Prostate gland (tissue), 2 donors: Measurements from ENCODE around the gene FKBP7. TPM values are rescaled to one million over a fixed set of nuclear protein-coding genes. Genes with fewer than 3 reads are reported as not detected.
"Not testable (repeated sequence)": the region's sequence is repeated elsewhere in the genome, so short reads cannot be mapped to it uniquely, and the experiment has no call there.

Experiments
- DNase-seq: peaks from one replicate; pipeline ENCODE4 v3.0.0-alpha.2; 2019; ENCODE audit warnings: low spot score
- H3K27ac ChIP-seq, 2 donors: fragments of 200-600 bp; sonication (generic); 2 replicates each; pipeline ENCODE4 v1.5.1; 2017 to 2019
- H3K27me3 ChIP-seq: fragments of 200-600 bp; sonication (generic); replicated peaks from 2 replicates; pipeline ENCODE4 v1.5.1; 2019; ENCODE audit not compliant: insufficient read depth
- H3K36me3 ChIP-seq, 2 donors: fragments of 200-600 bp; sonication (generic); 1 replicate in 1 of 2; 2 replicates in 1 of 2; pipeline versions ENCODE4 v1.5.1 to v1.8.1; 2017 to 2019
- H3K4me1 ChIP-seq: fragments of 200-600 bp; sonication (generic); replicated peaks from 2 replicates; pipeline ENCODE4 v1.5.1; 2019
- H3K4me3 ChIP-seq, 2 donors: fragments of 200-600 bp; sonication (generic); 2 replicates each; pipeline ENCODE4 v1.5.1; 2017 to 2019
- H3K9me3 ChIP-seq: fragments of 200-600 bp; sonication (generic); 2 replicates; pipeline ENCODE4 v1.5.1; 2017
- CTCF ChIP-seq, 4 experiments: fragments of 200-600 bp in 2 of 4; fragments of 450-650 bp in 2 of 4; sonication (generic) in 2 of 4; IDR thresholded peaks; 1 replicate in 3 of 4; 2 replicates in 1 of 4; pipeline ENCODE4 v1.5.1; 2016 to 2019; ENCODE audit warnings: antibody characterized with exemption in 4 of 4, mild to moderate bottlenecking in 2 of 4, moderate library complexity in 2 of 4
- POLR2A ChIP-seq: fragments of 450-650 bp; IDR thresholded peaks from one replicate; pipeline ENCODE4 v1.6.1; 2016; ENCODE audit warnings: antibody characterized with exemption, mild to moderate bottlenecking
- POLR2AphosphoS5 ChIP-seq: sonication (generic); formaldehyde crosslinking; IDR thresholded peaks from one replicate; pipeline ENCODE4 v1.6.1; 2017; ENCODE audit warnings: antibody characterized with exemption
- WGBS: methylation state at CpG from one replicate; pipeline ENCODE4 v1.1.5; 2018; 5-methylcytosine and 5-hydroxymethylcytosine counted together
- intact Hi-C: fragments of 100-400 bp; cut with DNase I; formaldehyde crosslinking; loops from one replicate; pipeline ENCODE4 v1.14.2; 2022
- total RNA-seq, 2 donors: library from RNA; depleted of rRNA; stranded (reverse); fragments of >200 nt; gene quantifications; one replicate each; pipeline ENCODE4 v1.1.0, GENCODE V29; 2016

Gene FKBP7
- total RNA-seq, 2 donors from 2014 or later, result 6.0 to 12.5 TPM

GRCh38 chr2:178473373-178473772, 5.0 kb downstream of the FKBP7 start:
- Histone ChIP-seq H3K27me3 (no peaks in the 10 kb centered on the region), H3K4me3 (no peak overlapping the region), H3K27ac (no peak overlapping the region), H3K36me3 (no peaks in the 10 kb centered on the region), H3K9me3 (no peaks in the 10 kb centered on the region), H3K4me1 (no peaks in the 10 kb centered on the region)
- WGBS, result 94% methylated on average over 2 of the region's 2 CpGs
- TF ChIP-seq CTCF (IDR thresholded peaks at IDR 0.05), result no peak
- no peak for TF ChIP-seq POLR2AphosphoS5
- no peak for TF ChIP-seq POLR2A
- DNase-seq, result no peak
- intact Hi-C loops, result loop anchor here (2.0 kb wide), 1 partner anchor 21 kb away; no protein-coding TSS in a partner anchor

GRCh38 chr2:178471313-178471712, 7.1 kb downstream of the FKBP7 start:
- H3K36me3 ChIP-seq, DNase-seq, H3K9me3 ChIP-seq, intact Hi-C loops, H3K27me3 ChIP-seq, H3K4me3 ChIP-seq, H3K27ac ChIP-seq, H3K4me1 ChIP-seq: not testable (repeated sequence)
- 99% methylated on average over 5 of the region's 5 CpGs for WGBS

- Histone ChIP-seq H3K9me3 (no peaks in the 10 kb centered on the region), H3K36me3 (no peaks in the 10 kb centered on the region), H3K27ac (no peak overlapping the region), H3K27me3 (no peaks in the 10 kb centered on the region), H3K4me1 (no peaks in the 10 kb centered on the region), H3K4me3 (no peak overlapping the region)
- WGBS, result 85% methylated on average over 7 of the region's 7 CpGs
- intact Hi-C loops, result no loop called here
- DNase-seq, result no peak
- TF ChIP-seq POLR2AphosphoS5 (no peak), CTCF (IDR thresholded peaks at IDR 0.05) (no peak), POLR2A (no peak)
Observed at GRCh38 chr2:178469219-178469849, 9.1 kb downstream of the FKBP7 start.

DNA sequence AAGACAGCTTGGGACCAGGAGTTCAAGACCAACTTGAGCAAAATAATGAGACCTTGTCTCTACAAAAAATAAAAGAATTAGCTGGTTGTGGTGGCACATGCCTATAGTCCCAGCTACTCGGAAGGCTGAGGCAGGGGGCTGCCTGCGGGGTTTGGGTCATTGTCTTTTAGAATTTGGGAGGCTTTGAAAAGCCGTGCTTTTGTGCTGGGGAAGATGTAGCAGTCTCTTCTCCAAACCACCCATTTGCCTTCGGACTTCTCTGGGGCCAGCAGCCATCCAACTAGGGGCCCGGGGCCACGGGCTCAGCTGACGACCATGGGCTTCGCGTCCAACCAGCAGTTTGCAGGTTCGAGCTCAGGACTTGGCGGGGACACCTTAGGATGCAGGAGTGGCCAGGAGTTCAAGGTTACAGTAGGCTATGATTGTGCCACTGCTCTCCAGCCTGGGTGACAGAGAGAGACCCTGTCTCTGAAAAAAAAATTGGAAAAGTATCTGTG, 21.0 kb downstream of the FKBP7 start:
- no peaks in the 10 kb centered on the region for H3K36me3 ChIP-seq
- no peak for DNase-seq
- intact Hi-C loops, result no loop called here
- no peak for TF ChIP-seq CTCF (IDR thresholded peaks at IDR 0.05)
- TF ChIP-seq POLR2A, result no peak
- TF ChIP-seq POLR2AphosphoS5, result no peak
- whole genome bisulfite sequencing, result 90% methylated on average over 11 of the region's 11 CpGs
- H3K9me3 ChIP-seq, result no peaks in the 10 kb centered on the region
- no peaks in the 10 kb centered on the region for H3K27me3 ChIP-seq
- H3K4me1 ChIP-seq, result no peaks in the 10 kb centered on the region
- no peak overlapping the region for H3K4me3 ChIP-seq
- no peak overlapping the region for H3K27ac ChIP-seq

GRCh38 chr2:178455947-178456346, 22.5 kb downstream of the FKBP7 start:
- intact Hi-C loops, result no loop called here
- TF ChIP-seq POLR2A, result no peak
- no peak for TF ChIP-seq POLR2AphosphoS5
- TF ChIP-seq CTCF (IDR thresholded peaks at IDR 0.05), result no peak
- DNase-seq, result no peak
- WGBS, result 88% methylated on average over 5 of the region's 5 CpGs
- Histone ChIP-seq H3K36me3 (no peaks in the 10 kb centered on the region), H3K9me3 (no peaks in the 10 kb centered on the region), H3K27ac (no peak overlapping the region), H3K27me3 (no peaks in the 10 kb centered on the region), H3K4me3 (no peak overlapping the region), H3K4me1 (no peaks in the 10 kb centered on the region)
